HG02840 (cell line): Measurements from ENCODE around the gene FSTL5.
"Not testable (repeated sequence)": the region's sequence is repeated elsewhere in the genome, so short reads cannot be mapped to it uniquely, and the experiment has no call there.

ENCODE experiments used
- ATAC-seq: cut with Tn5 transposase; IDR thresholded peaks from one replicate; pipeline ENCODE4 v1.9.1; 2021; ENCODE audit warnings: mild to moderate bottlenecking, moderate library complexity, moderate number of reproducible peaks; ENCODE audit not compliant: unreplicated experiment, low FRiP score

The FSTL5 gene

DNA sequence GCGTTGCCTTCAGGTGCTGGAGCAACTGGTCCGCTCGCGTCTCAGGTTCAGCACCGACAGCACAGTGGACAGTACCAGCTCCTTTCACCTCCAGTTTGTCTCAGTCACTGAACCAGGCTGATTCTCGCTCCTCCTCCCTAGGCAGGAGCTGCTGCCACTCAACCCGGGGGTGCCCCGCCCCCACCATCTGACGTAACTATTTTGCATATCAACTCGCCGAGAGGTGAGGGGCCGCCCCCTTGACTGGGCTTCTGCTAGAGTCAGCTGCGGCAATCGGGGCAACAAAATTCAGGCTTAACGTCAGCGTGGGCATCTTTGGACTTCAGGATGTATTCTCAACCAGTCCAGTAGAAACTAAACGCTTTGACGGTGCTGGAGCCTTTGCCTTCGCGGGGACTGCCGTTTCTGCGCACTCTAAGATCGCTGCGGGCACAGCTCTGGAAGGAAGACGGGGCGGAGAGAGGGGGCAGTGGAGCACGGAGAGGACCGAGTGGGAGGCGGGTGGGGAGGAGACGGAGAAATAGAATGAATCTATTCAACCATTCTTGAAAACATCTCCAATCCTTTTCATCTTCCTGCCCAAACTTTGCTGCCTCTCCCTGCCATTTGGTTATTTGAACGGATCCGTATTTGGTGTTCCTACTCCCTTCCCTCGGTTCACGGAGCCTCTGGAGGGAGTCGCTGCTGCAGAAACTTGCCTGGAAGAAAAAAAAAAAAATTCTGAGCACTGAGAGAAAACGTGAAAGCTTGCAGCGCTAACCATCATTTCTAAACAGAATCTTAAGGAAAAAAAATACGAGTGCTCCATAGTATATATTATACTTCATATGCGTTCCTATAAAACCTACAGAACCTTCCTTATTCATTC is at the start of gene FSTL5:
FSTL5 (minus strand) TSS at position 109 of the 868 bp plus-strand sequence. CDS start 52,604 bp downstream, outside the sequence.
- ATAC-seq, result peak; percentile 79

DNA sequence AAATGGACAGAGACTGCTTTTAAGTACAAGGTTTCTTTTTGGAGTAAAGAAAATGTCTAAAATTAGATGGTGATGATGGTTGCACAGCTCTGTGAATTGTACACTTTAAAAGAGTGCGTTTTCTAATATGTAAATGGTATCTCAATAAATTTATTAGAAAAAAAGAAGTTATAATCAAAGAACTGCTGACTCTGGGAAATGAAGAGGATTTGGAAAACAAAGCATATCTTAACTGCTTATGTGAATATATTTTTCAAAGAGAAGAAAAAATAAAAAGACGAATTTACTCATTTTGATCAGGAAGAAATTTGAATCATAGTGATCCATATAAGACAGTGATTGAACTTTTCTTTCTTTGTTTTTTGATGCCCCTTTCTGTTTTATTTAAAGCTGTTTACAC is 45.9 kb upstream of the FSTL5 start:
- ATAC-seq, result no peak

DNA sequence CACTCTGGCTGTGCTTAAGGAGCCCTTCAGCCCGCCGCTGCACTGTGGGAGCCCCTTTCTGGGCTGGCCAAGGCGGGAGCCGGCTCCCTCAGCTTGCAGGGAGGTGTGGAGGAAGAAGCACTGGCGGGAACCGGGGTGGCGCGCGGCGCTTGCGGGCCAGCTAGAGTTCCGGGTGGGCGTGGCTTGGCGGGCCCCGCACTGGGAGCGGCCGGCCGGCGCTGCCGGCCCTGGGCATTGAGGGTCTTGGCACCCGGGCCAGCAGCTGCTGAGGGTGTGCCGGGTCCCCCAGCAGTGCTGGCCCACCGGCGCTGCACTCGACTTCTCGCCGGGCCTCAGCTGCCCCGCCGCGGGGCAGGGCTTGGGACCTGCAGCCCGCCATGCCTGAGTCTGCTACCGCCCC is 39.7 kb upstream of the FSTL5 start:
- not testable (repeated sequence) for ATAC-seq

DNA sequence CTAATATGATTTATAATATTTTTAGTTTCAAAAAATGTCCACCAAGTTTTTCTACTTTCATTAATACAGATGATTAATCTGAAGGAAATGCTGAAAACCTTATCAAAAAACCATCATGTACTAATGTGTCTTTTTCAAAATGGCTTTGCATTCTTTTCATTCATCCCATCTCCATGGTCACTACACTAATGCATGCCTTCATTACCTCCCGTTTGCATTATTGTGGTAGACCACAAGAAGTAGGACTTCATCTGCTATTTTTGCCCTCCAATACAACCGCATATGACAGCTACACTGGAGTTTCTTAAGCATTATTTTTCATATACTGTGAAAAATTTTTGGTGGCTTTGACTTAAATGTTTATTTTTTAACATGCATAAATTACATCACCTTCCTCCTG is 37.9 kb upstream of the FSTL5 start:
- no peak for ATAC-seq

DNA sequence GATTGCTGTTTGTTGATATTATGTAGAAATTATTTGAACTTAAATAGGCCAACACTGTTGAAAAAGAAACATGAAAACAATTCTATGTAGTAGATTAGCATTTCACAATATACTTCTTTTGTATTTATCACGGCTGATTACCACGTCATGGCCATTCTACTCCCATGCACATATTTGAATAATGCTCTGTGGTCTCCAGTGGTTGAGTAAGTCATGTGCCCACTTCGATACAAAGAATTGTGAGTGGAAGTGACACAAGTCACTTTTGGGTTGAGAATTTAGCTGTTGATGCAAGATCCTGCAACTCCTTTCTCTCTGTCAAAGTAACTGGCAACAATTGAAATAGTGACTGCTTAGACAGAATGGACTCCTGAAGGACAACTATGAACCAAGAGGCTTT is 6.7 kb upstream of the FSTL5 start:
- no peak for ATAC-seq

DNA sequence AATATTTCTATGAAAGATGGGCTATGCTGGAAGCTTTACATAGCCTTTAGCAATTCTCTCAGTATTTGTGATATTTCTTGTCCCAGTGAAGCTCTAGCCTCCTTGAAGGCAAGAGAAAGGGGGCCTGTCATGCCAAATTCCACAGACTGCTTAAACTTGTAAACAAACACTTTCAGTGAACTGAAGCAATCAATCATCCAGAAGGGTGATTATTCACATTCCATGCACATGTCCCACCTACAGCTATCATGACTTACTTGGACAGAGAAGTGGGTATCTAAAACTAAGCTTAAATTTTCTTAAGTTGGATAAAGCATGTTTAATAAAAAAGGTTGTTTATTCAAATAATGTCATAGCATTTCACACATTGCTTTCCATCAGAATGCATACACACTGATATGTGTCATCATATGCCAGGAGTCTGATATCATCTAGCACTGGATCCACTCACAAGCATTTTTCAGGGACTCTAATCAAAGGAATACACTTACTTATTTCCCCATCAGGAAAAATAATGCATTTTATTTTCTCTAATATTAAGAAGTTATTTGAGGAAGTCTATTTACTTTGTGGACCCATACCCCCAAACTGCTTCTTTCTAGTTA is 1.2 kb upstream of the FSTL5 start:
- ATAC-seq, result no peak

DNA sequence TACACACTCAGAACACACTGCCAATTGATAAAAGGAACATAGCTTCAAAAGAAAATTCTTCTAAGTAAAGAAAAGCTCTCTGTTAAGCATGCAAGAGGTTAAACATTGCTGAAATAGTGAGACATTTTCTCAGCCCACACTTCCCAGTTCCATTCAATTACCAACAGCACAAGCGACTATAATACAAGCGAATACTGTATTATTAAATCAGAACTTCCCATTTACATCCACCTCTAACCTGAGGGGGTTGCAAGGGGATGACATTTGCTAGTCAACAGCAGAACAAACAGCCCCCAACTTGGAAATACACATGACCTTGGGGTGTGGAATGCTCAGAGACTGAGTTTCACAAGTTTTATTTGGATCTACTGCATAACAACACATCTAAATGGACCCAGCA is 1.1 kb downstream of the FSTL5 start:
- ATAC-seq, result no peak

DNA sequence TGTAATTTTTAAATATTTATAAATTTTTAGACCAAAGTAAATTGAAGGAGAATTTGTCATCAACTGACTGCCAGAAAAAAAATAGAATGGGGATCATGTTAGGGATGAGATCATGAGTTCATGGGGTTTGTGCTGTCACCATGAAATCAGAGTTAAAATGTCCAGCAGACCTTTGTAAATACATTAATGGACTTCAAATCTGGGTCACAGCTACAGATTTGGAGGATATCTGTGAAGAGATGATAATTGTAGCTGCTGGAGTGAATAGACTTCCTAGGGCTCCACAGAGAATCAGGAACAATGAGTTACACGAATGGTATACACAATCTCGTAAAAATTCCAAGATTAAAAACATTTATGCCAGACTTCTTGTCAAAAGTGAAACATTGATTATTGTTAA is 6.6 kb downstream of the FSTL5 start:
- ATAC-seq, result no peak

DNA sequence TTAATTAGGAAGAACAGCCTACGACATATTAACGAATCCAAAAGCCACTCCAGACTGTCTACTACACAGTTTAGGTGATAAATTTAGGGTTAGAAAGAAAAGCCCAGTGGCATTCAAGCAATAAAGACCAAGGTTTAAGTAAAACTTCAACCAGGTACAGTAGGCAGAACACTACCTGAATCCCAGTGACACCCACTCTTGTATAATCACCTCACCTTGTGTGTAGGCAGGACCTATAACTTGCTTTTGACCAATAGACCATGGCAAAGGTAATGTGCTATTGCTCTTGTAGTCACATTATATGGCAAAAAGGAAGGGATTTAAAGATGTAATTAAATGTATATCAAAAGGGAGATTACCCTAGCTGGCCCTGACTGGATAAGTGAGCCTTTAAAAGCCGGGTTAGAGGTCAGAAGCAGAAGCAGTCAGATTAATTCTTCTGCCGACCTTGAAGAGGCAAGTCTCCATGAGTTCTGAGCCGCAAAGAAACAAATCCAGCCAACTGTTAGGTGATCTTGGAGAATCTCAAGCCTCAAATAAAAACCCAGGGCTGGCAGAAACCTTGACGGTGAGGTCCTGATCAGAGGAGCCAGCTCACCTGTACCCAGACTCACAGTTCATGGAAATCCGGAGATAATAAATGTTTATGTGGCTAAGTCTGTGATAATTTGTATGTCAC is 8.8 kb downstream of the FSTL5 start:
- no peak for ATAC-seq

DNA sequence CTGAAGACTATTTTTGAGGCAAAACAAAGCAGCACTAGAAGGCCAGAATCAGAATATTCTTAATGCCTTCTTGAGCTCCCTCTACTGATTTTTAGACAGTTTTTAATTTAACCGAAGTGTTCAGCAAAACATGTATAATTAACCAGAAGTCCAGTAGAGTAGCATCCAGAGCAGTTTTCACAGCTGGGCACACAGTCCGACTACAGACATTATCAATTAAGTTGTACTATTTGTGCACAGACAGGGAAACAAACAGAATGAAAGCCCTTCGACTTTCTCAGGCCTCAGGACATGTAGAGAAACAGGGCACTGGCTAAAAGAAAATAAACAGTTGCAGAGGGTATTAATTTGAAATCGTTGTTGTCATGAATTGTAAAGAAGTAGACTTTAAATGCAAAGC is 11.9 kb downstream of the FSTL5 start:
- no peak for ATAC-seq

DNA sequence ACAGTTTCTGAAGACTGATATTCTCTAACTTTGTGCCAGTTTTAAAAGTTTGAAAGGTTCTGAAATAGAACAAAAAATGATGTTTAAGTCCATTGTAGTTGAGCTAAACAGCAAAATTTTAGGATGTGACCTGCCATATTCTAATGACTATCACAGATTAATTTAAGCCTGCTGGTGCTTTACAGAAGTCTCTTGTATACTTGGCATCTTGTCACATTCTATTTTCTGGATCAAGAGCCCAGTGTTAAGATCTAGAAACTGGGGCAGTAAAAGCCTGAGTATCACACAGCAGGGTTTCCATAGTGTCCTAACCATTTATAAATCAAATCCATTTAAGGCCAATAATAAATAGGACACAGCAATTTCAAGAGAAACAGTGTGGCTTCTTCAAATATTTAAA is 12.4 kb downstream of the FSTL5 start:
- ATAC-seq, result no peak

DNA sequence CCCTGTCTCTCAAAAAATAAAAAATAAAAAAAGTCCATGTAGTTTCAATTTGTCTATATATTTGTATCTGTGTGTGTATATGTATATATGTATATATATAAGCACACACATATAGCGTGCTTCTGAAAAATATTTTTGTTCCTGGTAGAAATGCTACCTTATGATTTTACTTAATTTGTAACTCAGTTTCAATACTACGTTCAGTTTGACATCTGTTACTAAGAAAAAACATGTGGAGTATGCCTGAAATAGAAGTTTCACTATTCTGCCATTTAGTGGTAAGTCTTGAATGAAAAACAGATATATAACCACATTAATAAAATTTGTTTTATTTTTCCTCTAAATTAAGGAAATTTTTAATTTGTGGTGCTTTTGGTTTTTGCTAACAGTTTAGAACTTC is 14.2 kb downstream of the FSTL5 start:
- no peak for ATAC-seq

DNA sequence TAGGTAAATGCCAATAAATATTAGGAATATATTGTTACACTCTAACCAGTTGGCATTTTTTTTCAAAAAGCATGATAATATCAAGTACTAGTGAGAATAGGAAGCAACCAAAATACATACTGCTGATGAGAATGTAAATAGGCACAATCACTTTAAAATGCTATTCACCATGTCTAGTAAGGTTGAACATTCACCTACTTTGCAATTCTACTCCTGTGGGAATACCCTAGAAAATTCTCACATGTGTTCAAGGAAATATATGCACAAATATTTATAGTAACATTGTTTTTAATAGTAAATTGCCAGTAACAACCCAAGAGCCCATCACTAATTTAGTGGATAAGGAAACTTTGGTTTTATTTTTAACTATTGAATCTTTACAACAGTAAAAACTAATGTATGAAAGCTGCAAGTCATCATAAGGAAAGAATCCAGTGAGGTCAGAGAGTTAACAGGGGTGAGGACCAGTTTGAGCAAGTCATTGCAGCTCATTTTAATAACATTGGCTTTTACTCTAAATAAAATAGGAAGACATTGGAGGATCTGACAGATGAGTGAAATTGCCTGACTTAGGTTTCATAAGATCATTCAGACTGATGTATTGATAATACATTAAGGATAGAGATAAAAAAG is 23.6 kb downstream of the FSTL5 start:
- ATAC-seq, result no peak

DNA sequence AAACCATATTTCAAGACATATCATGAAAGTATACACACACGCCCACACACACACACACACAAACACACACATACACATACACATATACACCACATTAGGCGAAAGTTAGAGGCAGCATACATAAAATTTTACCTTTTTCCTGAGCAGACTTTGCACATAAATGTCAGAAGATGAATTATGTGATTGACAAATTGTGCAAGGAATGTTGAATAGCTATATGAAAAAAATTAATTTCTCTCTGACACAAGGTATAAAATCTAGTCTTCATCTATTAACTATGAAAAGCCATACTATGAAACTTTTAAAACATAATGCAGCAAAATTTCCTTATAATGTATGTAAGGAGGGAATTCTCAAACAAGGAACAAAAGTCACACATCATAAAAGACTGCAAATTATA is 24.4 kb downstream of the FSTL5 start:
- ATAC-seq, result no peak

DNA sequence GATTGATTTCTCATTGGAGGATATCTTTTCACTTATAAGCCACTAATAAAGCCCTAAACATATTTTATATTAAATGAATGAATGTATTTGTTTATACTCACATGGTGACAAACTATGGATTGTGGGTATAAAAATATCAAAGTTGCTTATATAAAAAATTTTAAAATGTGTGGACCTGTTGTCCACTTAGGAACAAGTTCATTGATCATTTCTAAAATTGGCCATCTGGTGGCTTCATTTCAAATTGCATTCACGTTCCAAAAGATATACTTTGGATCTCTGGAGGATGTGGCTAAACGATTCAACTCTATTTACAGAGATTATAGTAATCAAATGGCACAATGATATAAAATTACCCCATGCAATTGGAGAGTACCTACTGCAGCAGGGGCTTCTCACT is 32.5 kb downstream of the FSTL5 start:
- ATAC-seq, result no peak

DNA sequence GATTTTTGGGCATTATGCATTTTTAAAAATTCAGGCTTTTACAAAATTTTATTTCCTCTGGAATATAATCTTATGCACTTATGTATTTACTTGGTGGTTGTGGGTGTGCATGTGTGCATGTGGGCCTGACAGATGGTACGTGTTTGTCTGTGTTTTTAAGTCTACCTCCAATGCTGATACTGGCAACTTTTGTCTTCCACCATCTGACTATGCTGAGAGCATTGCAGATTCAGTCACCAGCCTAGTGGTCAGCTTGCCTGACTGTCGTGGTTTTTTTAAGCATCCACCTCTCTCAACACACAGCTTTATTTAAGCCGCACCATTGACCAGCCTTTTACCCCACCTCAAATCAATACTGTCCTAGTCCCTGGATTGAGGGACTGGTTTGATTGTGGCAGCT is 37.1 kb downstream of the FSTL5 start:
- no peak for ATAC-seq

DNA sequence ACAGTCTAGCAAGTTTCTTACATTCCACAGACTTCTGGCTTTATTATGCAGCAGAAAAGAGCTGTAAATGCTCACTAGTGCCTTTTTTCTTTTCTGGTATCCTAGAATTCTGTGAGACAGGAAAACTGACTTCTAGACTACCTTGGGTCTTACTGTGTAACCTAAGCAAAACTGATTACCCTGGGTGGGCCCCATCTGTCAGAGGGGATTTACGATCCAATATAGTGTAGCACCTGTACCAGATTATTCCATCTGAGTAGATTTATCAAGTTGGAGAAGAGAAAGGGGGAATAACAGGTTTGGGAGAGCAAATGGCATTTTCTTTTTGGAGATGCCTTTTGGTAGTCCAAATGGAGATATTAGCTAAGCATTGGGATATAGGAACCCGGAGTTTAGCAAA is 46.7 kb downstream of the FSTL5 start:
- no peak for ATAC-seq

DNA sequence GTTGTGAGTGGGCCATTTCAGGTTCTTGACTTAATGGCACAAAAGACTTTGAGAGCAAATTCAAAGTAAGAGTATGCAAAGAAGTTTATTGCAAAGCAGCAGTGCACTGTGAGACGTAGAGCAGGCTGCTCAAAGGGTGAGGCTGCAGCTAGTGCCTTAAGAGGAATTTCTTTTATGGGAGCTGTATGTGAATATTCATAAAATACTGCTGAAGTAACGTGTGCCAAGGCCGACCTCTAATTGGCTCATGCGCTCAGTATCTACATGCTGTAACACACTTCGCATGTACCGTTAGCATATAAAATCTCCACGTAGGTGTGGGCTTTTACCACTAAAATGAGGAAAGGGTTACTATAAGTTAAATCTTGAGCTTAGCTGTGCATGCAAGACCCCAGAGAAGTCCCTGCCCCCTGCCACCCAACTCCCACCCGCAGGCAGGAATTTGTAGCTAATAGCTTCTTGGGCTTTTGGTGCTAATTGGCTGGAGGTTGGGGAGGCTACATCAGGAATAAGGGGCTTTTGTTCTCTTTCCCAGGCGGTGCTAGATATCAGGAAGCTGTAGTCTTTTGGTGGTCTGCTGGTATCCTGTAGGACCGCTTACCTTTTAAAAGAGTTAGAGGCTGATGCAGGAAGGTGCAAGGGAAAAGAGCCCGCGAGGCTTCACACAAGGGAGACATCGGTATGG is 47.6 kb downstream of the FSTL5 start:
- ATAC-seq, result no peak

DNA sequence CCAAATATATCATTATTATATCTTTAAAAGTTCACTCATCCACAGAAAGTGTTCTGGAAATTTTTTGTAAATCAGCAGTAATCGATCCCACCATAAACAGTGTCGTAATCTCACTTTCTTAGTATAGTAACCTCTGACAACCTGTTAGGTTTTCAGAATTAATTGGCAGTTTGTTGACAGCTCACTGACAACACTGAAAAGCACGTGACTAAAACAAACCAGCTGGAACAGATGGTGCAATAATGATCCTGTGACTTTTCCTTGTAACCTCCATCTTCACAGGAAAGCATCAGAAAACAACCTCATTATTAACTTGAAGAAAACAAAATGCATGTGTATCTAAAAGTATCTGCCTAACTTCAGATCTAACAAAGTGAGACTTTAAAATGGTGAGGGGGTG is 48.5 kb downstream of the FSTL5 start:
- ATAC-seq, result no peak

DNA sequence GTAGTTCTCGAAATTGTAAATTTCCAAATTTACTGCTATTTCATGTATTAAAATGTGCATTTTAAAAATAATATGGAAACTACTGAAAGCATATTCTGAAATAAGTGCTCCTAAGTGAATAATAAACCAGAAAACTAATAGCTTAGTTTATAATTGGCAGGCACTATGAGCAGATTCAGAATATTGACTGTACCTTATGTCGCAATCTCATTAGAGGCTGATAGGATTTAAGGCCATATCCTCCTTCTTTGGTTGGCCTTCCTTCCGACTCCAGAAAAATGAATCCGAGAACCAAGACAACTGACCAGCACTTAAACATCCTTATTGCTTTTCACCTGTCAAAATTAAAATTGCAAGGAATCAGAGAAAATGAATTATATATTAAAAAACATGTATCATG is 52.7 kb downstream of the FSTL5 start:
- ATAC-seq, result no peak
